NCI-H2107 (cell line): Measurements from ENCODE around the gene HK1.

ENCODE experiments used
- DNase-seq: peaks from one replicate; lab custom pipeline; 2025; lab: John Stamatoyannopoulos, UW

Gene HK1

GRCh38 chr10:69406302-69406811 lies 128.1 kb downstream of the HK1 start:
- DNase-seq = no peak

- no peak for DNase-seq
Measured at GRCh38 chr10:69406816-69407580, 128.7 kb downstream of the HK1 start.

GRCh38 chr10:69407621-69408301 lies 129.5 kb downstream of the HK1 start:
- DNase-seq = no peak

GRCh38 chr10:69408318-69409175 lies 130.3 kb downstream of the HK1 start:
- peak; percentile 79 for DNase-seq

GRCh38 chr10:69409176-69409495 lies 130.8 kb downstream of the HK1 start:
- DNase-seq = no peak

- no peak for DNase-seq
Measured at GRCh38 chr10:69409968-69410367, 131.7 kb downstream of the HK1 start.

- no peak for DNase-seq
Measured at GRCh38 chr10:69410487-69410886, 132.2 kb downstream of the HK1 start.

- no peak for DNase-seq
Measured at GRCh38 chr10:69411476-69411875, 133.2 kb downstream of the HK1 start.

- DNase-seq = no peak
Measured at GRCh38 chr10:69412232-69412790, 134.0 kb downstream of the HK1 start.

GRCh38 chr10:69413221-69413865 lies 135.0 kb downstream of the HK1 start:
- peak; percentile 7 for DNase-seq

GRCh38 chr10:69414036-69415018 lies 136.0 kb downstream of the HK1 start:
- DNase-seq = no peak

GRCh38 chr10:69415049-69415448 lies 136.8 kb downstream of the HK1 start:
- no peak for DNase-seq

GRCh38 chr10:69415951-69416350 lies 137.7 kb downstream of the HK1 start:
- DNase-seq = no peak

- no peak for DNase-seq
Measured at GRCh38 chr10:69416695-69417094, 138.4 kb downstream of the HK1 start, which contains the start of gene TACR2. Gene TACR2, minus strand, starts transcription at chr10:69416918. Its CDS starts 595 bp downstream, at chr10:69416323.

GRCh38 chr10:69417542-69417941 lies 139.2 kb downstream of the HK1 start:
- no peak for DNase-seq

GRCh38 chr10:69418052-69418752 lies 139.9 kb downstream of the HK1 start:
- no peak for DNase-seq

- no peak for DNase-seq
Measured at GRCh38 chr10:69419096-69419743, 140.9 kb downstream of the HK1 start.

- no peak for DNase-seq
Measured at GRCh38 chr10:69419744-69420126, 141.4 kb downstream of the HK1 start.

GRCh38 chr10:69421611-69422308 lies 143.5 kb downstream of the HK1 start:
- DNase-seq = no peak
